Esophagus squamous epithelium (tissue), 4 donors: Measurements from ENCODE around the gene CXCR6.

Experiments used
- CTCF ChIP-seq, 6 experiments: fragments of 450-650 bp in 4 of 6; fragments of 200-600 bp in 2 of 6; sonication (generic) in 2 of 6; IDR thresholded peaks; one replicate each; pipeline ENCODE4 v1.5.1; 2016 to 2019; ENCODE audit warnings: antibody characterized with exemption in 6 of 6, mild to moderate bottlenecking in 4 of 6, moderate library complexity in 4 of 6
- POLR2A ChIP-seq, 4 donors: fragments of 450-650 bp; IDR thresholded peaks; one replicate each; pipeline ENCODE4 v1.6.1; 2017; ENCODE audit warnings: antibody characterized with exemption in 4 of 4, mild to moderate bottlenecking in 4 of 4, moderate library complexity in 3 of 4

- TF ChIP-seq CTCF (IDR thresholded peaks at IDR 0.05) = no peak
- TF ChIP-seq POLR2A (IDR thresholded peaks at IDR 0.05) = no peak
Measured at GRCh38 chr3:45997942-45998341, 54.7 kb downstream of the CXCR6 start.
